Astrocyte (in vitro differentiated cells and primary cell): ENCODE data around the gene KDM4F. TPM values are rescaled to one million over a fixed set of nuclear protein-coding genes. Genes with fewer than 3 reads are reported as not detected.
A peak's percentile ranks its signal among the peaks of the same experiment; 100 is the strongest.

Experiments used
- DNase-seq: peaks from one replicate; pipeline ENCODE4 v3.0.0-alpha.2; 2010; ENCODE audit warnings: low read depth
- FAIRE-seq: peaks from 2 replicates; lab custom pipeline; 2011; peaks lifted over from hg19 to GRCh38; lab: Jason Lieb, UNC
- H2AFZ ChIP-seq: 2 replicates; pipeline ENCODE4 v1.6.0; 2012; ENCODE audit warnings: low read depth, low read length, inconsistent platforms
- H3K27ac ChIP-seq: 2 replicates; pipeline ENCODE4 v1.5.1; 2011; ENCODE audit warnings: low read depth, low read length, inconsistent platforms
- H3K27me3 ChIP-seq: 2 replicates; pipeline ENCODE4 v1.6.0; 2011; ENCODE audit warnings: low read length, inconsistent platforms; ENCODE audit not compliant: insufficient read depth
- H3K36me3 ChIP-seq: 2 replicates; pipeline ENCODE4 v1.5.1; 2011; ENCODE audit warnings: low read length, inconsistent platforms; ENCODE audit not compliant: insufficient read depth
- H3K4me1 ChIP-seq: 2 replicates; pipeline ENCODE4 v1.5.1; 2011; ENCODE audit warnings: low read length, inconsistent platforms; ENCODE audit not compliant: insufficient read depth
- H3K4me2 ChIP-seq: 2 replicates; pipeline ENCODE4 v1.6.0; 2012; ENCODE audit warnings: low read length, inconsistent platforms
- H3K4me3 ChIP-seq: 2 replicates; pipeline ENCODE4 v1.5.1; 2011; ENCODE audit warnings: low read depth, mild to moderate bottlenecking, low read length, inconsistent platforms; ENCODE audit not compliant: insufficient read depth
- H3K79me2 ChIP-seq: 2 replicates; pipeline ENCODE4 v1.6.0; 2012; ENCODE audit warnings: mild to moderate bottlenecking, low read length, inconsistent platforms; ENCODE audit not compliant: insufficient read depth
- H3K9ac ChIP-seq: 2 replicates; pipeline ENCODE4 v1.6.0; 2012; ENCODE audit warnings: mild to moderate bottlenecking, low read length, inconsistent platforms
- H3K9me3 ChIP-seq: 2 replicates; pipeline ENCODE4 v1.5.1; 2012; ENCODE audit warnings: low read depth, mild to moderate bottlenecking, low read length, inconsistent platforms; ENCODE audit not compliant: insufficient read depth
- H4K20me1 ChIP-seq: 2 replicates; pipeline ENCODE4 v1.6.0; 2012; ENCODE audit warnings: low read length, inconsistent platforms; ENCODE audit not compliant: insufficient read depth
- H3K27ac Mint-ChIP-seq: one replicate; pipeline ENCODE4 v1.8.0; 2021; ENCODE audit warnings: mild to moderate bottlenecking, mixed read lengths; ENCODE audit not compliant: unreplicated experiment
- H3K27me3 Mint-ChIP-seq: one replicate; pipeline ENCODE4 v1.8.0; 2021; ENCODE audit warnings: low read depth, mixed read lengths; ENCODE audit not compliant: unreplicated experiment
- H3K36me3 Mint-ChIP-seq: one replicate; pipeline ENCODE4 v1.8.0; 2021; ENCODE audit warnings: low read depth, mixed read lengths; ENCODE audit not compliant: unreplicated experiment
- H3K4me1 Mint-ChIP-seq: one replicate; pipeline ENCODE4 v1.8.0; 2021; ENCODE audit warnings: low read depth, mixed read lengths; ENCODE audit not compliant: unreplicated experiment
- H3K4me3 Mint-ChIP-seq: one replicate; pipeline ENCODE4 v1.8.0; 2021; ENCODE audit warnings: mild to moderate bottlenecking, moderate library complexity, mixed read lengths; ENCODE audit not compliant: unreplicated experiment
- H3K9me3 Mint-ChIP-seq: one replicate; pipeline ENCODE4 v1.8.0; 2021; ENCODE audit warnings: mild to moderate bottlenecking, mixed read lengths; ENCODE audit not compliant: unreplicated experiment
- CTCF ChIP-seq: IDR thresholded peaks from 2 replicates; pipeline ENCODE4 v1.5.1; 2011; ENCODE audit warnings: low read depth, mild to moderate bottlenecking, inconsistent platforms, low read length, moderate library complexity; ENCODE audit not compliant: insufficient read depth
- EZH2 ChIP-seq: IDR thresholded peaks from 2 replicates; pipeline ENCODE4 v1.6.1; 2012; ENCODE audit warnings: mild to moderate bottlenecking, low read length, inconsistent platforms; ENCODE audit not compliant: insufficient read depth
- total RNA-seq: library from RNA; stranded (reverse); gene quantifications from 2 replicates; pipeline ENCODE4 v1.2.1, GENCODE V29; 2021

KDM4F gene
- total RNA-seq, 1 donor from 2014 or later, result not detected

GRCh38 chr11:95086151-95086550 lies 36.9 kb downstream of the KDM4F start:
- no peaks in the 10 kb centered on the region for H3K27me3 ChIP-seq
- H3K9me3 ChIP-seq, result no peaks in the 10 kb centered on the region
- DNase-seq, result no peak
- no peak overlapping the region for H3K4me2 ChIP-seq
- no peak overlapping the region for H3K4me3 Mint-ChIP-seq
- no peak overlapping the region for H2AFZ ChIP-seq
- H3K27me3 Mint-ChIP-seq, result peaks cover 7% of the 10 kb centered on the region
- peaks cover 30% of the 10 kb centered on the region for H3K4me1 Mint-ChIP-seq
- no peaks in the 10 kb centered on the region for H3K36me3 ChIP-seq
- H3K79me2 ChIP-seq, result peaks cover 3% of the 10 kb centered on the region
- no peak overlapping the region for H3K4me3 ChIP-seq
- no peak overlapping the region for H3K27ac Mint-ChIP-seq
- no peaks in the 10 kb centered on the region for H3K36me3 Mint-ChIP-seq
- no peak overlapping the region for H3K9ac ChIP-seq
- no peak for FAIRE-seq
- no peak overlapping the region for H3K27ac ChIP-seq
- peaks cover 19% of the 10 kb centered on the region for H3K4me1 ChIP-seq
- no peak for TF ChIP-seq EZH2
- TF ChIP-seq CTCF, result no peak
- no peaks in the 10 kb centered on the region for H3K9me3 Mint-ChIP-seq
- H4K20me1 ChIP-seq, result no peaks in the 10 kb centered on the region

GRCh38 chr11:95086836-95087570 lies 37.8 kb downstream of the KDM4F start:
- Histone ChIP-seq H3K27me3 (no peaks in the 10 kb centered on the region), H3K27ac (no peak overlapping the region), H2AFZ (no peak overlapping the region), H3K9me3 (no peaks in the 10 kb centered on the region), H3K4me2 (no peak overlapping the region), H3K4me1 (peaks cover 16% of the 10 kb centered on the region), H3K36me3 (no peaks in the 10 kb centered on the region), H3K79me2 (peaks cover 10% of the 10 kb centered on the region), H3K9ac (no peak overlapping the region), H4K20me1 (peaks cover under 1% of the 10 kb centered on the region), H3K4me3 (no peak overlapping the region)
- Mint-ChIP-seq H3K4me1 (peaks cover 31% of the 10 kb centered on the region), H3K36me3 (no peaks in the 10 kb centered on the region), H3K27ac (no peak overlapping the region), H3K9me3 (no peaks in the 10 kb centered on the region), H3K27me3 (peaks cover 7% of the 10 kb centered on the region), H3K4me3 (no peak overlapping the region)
- TF ChIP-seq EZH2 (no peak), CTCF (no peak)
- FAIRE-seq (no peak), DNase-seq (no peak)

- Histone ChIP-seq H4K20me1 (peaks cover 5% of the 10 kb centered on the region), H2AFZ (peak overlapping the region; percentile 95), H3K4me1 (peaks cover 31% of the 10 kb centered on the region), H3K9ac (peak overlapping the region; percentile 79), H3K36me3 (no peaks in the 10 kb centered on the region), H3K4me2 (peak overlapping the region; percentile 82), H3K79me2 (peaks cover 16% of the 10 kb centered on the region), H3K9me3 (no peaks in the 10 kb centered on the region), H3K27me3 (no peaks in the 10 kb centered on the region), H3K27ac (peak overlapping the region; percentile 59), H3K4me3 (peak overlapping the region; percentile 72)
- H3K4me3 Mint-ChIP-seq, result peak overlapping the region; percentile 83
- H3K9me3 Mint-ChIP-seq, result no peaks in the 10 kb centered on the region
- no peak for FAIRE-seq
- no peak for DNase-seq
- no peak for TF ChIP-seq EZH2
- TF ChIP-seq CTCF, result no peak
- peak overlapping the region; percentile 29 for H3K27ac Mint-ChIP-seq
- H3K36me3 Mint-ChIP-seq, result no peaks in the 10 kb centered on the region
- H3K4me1 Mint-ChIP-seq, result peaks cover 44% of the 10 kb centered on the region
- H3K27me3 Mint-ChIP-seq, result peaks cover 7% of the 10 kb centered on the region
These were observed 39.9 kb downstream of the KDM4F start for GRCh38 chr11:95088946-95089619.
